B cell (primary cell): ENCODE results near the gene BMPR1A.

ENCODE experiments used
- CTCF ChIP-seq: fragments of 200-600 bp; IDR thresholded peaks from one replicate; pipeline ENCODE4 v1.8.0; 2022; ENCODE audit warnings: antibody characterized with exemption, mild to moderate bottlenecking
- EZH2 ChIP-seq: IDR thresholded peaks from 2 replicates; pipeline ENCODE4 v1.6.1; 2012; ENCODE audit warnings: borderline replicate concordance, low read depth, mild to moderate bottlenecking, moderate library complexity, low read length; ENCODE audit not compliant: insufficient read depth, poor library complexity, severe bottlenecking

- no peak for TF ChIP-seq CTCF
- no peak for TF ChIP-seq EZH2
Measured at GRCh38 chr10:86782701-86783418, 26.4 kb downstream of the BMPR1A start.
